Stimulated activated CD4-positive, alpha-beta T cell treated with anti-CD3 and anti-CD28 coated beads, Interleukin-4, amount 100 ng/mL, for 4 hours (primary cell): ENCODE measurements around the gene NEURL1.
"Not testable (repeated sequence)": the region's sequence is repeated elsewhere in the genome, so short reads cannot be mapped to it uniquely, and the experiment has no call there.

ENCODE experiments used
- DNase-seq, 2 experiments: peaks; one replicate each; pipeline ENCODE4 v3.0.0-alpha.2; 2020

NEURL1 gene

DNA sequence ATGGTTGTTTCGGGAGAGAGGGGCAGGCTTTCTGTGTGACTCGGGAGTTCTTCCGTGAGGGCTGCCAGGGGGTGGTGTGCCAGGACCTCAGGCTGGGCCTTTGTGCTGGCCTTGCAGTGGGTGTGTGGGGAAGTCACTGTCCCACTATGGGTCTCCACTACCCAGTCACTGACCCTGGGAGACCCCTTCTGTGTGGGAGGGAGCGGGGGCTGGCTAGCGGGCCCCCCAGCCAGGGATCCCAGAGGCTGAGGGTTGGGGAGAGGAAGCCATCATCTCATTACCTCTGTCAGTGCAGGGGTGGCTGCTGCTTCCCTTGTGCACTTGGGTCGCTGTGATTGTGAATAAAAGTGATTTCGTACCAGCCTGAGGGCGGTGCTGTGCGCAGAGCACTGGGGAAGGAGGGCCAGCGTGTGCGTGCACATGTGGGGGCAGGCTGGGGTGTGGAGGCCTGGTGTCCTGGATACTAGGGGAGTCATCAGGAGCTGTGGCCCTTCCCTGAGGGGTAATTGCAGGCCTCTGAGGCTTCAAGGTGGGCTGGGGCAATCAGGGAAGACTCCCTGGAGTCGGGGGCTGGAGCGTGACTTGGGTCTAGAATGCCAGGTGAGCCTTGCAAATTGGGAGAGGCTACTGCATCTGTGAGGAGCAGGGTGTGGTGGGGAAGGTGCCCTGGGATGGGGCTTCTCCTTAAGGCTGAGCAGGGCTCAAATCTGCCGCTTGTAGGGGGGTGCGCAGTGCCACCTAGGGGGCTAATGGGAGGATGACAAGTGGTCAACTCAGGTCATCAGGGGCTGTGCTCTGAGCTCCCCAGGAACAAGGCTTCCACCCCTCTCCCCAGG, 98.9 kb downstream of the NEURL1 start:
- peak; percentile 19 to 29 for DNase-seq

DNA sequence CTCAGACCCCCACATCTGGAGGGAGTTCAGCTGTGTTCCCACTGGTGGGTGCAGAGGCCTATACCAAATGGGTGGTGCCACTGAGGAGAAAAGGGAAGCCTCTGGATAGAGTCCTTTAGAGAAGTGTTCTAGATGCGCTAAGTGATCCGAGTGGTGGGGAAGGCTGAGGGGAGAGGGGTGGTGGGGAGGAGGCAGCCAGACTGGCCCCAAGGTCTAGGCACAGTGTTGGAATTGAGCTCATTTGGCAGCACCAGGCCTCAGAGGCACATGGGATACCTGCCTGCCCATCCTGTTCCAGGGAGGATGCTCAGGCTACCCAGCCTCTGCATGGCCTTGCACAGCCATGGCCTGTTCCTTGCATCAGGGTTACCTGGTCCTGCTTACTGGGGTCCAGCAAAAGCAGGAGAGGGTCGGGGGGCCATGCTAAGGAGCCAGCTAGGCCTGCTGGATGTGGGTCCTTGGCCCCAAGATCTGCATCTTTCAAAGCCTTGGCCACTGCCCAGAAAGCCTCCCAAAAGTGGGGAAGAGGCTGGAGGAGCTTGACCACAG, 99.6 kb downstream of the NEURL1 start:
- DNase-seq: no peak

GRCh38 chr10:103595933-103596726, 102.6 kb downstream of the NEURL1 start:
- DNase-seq: no peak

GRCh38 chr10:103597003-103597402, 103.5 kb downstream of the NEURL1 start:
- no peak for DNase-seq

DNA sequence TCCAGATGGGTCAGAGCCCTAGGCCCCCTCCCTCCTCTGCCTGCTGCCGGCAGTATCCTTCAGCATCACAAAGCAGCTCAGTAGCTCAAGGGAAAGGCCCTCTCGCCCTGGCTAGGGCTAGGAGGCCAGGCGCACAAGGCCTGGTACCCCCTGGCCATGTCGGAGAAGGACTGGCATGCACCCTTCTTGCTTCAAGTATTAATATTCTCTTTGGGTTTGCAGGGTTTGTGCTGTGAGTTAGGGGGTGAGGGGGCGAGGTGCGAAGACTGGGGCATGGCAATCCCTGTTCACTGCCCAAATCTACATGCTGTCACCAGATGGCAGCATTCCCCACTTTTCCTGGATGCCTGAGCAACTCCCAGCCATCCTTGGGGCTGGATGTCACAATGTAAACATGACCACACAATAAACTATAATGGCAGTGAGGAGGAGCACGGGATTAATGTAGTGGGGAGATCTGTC, 105.2 kb downstream of the NEURL1 start:
- no peak for DNase-seq

DNA sequence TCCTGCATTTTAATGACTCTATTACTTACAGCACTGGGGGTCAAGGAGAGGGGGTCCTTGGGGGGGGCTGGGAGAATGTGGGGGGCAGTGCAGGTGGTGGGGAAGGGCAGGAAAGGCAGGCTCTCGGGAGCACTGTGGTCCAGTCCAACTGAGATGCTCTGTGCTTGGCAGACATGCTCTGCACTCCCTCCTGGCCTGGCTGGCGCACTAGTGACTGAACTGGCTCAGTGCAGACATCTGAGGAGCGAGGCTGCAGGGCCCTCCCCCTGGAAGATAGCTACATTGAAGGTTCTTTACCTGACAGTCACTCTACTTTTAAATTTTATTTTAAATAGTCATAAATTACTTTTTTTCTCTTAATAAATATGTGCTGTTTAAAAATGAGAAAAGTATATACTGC, 105.7 kb downstream of the NEURL1 start:
- DNase-seq: no peak

DNA sequence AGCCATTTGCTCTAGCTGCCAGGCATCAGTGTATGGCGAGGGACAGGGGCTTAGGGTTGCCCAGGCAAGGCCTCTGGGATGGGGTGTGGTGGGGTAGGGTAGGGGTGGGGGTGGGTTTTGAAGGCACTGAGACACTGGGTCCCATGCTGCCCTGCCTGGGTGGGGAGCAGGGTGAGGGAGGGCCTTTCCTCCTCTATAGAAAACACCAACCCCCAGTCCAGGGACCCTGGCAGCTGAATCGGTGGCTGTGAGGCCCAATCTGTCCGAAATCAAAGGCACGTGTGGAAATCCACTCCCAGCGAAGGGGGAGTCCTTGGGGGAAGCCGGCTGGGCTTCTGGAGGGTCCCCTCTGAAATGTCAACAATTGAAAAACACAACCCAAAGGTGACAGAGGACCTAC, 106.4 kb downstream of the NEURL1 start:
- no peak for DNase-seq

- DNase-seq: no peak
Measured at GRCh38 chr10:103600325-103600724, 106.8 kb downstream of the NEURL1 start.

DNA sequence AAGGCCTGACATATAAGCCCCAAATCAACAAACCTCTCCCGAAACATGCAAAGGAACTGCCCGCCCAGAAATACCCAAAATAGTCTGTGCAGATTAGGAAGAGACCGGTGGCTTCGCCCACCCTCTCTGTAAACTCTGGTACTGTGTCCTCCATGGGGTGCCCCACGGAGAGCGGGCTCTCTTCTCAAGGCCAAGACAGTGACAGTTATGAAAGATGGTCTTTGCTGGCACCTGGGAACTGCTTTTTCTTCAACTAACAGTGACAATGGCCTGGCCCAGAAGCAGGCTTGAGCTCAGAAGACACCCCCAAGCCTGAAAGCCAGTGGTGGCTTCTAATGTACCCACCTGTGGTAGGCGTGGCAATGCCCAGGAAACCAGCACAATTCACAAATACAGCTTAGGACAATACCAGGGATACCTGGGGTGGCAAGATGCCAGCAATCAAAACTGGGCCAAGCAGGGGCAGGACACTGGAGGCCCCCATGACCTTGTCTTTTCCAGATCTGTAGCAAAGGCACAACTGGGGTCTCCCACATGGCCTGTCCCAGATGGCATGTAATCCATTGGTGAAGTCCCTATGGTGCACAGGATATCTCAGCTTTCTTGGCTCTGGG, 107.6 kb downstream of the NEURL1 start:
- no peak for DNase-seq

DNA sequence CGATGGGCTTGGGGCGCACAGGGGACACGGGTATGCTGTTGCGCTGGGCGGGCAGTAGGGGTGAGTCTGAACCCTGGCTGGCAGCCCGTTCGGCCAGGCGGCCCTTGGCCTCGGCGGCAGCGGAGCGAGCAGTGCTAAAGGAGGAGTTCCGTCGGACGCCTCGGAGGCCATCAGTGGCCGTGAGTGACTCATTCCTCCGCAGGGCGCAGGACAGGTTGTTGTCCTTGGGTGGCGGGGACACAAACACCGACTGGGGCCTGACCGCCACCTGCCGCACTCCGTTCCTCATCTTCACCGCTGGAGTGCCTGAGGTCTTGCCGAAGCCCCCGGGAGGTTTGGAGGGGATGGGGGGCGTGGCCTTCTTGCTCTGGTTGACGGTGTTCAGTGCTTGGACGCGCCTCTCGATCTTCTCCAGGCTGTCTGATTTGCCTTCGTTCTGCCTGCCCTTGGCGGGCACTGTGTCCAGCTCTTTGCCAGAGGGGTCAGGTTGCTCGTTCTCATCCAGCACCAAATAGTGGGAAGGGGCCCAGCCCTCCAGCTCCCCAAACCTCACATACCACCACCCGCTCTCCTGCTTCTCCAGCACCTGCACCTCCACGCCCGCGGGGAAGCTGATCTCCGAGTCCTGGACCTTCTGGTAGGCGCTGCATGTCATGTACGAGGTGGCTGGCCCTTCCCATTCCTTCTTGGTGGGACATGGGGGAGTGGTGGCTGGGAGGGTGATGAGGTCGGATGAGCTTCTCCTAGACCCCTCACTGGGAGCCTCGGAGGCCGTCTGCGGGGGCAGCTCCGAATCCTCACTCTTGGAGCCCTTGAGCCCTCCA, 108.7 kb downstream of the NEURL1 start:
- DNase-seq: no peak

DNA sequence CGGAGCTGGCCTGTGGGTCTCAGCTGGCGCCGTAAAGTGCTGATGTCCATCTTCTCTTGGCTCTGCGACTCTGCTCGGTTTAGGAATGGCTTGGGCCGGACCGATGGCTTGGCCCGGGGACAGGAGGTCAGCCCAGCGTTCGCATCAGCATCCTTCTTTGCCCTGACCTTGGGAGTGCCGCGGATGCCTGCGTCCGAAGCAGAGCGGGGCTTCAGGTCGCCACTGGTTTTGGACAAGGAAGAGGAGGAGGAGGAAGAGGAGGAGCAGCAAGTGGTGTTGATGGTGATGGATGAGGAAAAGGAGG, 109.3 kb downstream of the NEURL1 start:
- no peak for DNase-seq

DNA sequence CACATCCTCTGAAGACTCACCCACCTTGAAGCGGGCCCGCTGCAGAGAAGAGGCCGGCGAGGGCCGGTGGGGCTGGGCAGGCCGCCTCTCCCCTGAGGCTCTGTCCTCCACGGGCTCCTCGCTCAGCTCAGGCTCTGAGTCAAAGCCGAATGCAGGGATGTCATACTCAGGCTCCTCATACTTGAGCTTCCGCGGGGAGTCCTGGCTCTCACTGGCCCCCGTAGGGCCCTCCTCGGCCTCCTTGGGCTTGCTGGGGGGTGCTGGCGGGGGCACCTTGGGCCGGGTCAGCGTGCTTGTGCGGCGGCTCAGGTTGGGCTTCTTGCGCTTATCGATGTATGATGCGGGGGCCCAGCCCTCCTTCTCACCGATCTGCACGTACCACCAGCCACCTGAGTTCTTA, 109.9 kb downstream of the NEURL1 start:
- no peak for DNase-seq

DNA sequence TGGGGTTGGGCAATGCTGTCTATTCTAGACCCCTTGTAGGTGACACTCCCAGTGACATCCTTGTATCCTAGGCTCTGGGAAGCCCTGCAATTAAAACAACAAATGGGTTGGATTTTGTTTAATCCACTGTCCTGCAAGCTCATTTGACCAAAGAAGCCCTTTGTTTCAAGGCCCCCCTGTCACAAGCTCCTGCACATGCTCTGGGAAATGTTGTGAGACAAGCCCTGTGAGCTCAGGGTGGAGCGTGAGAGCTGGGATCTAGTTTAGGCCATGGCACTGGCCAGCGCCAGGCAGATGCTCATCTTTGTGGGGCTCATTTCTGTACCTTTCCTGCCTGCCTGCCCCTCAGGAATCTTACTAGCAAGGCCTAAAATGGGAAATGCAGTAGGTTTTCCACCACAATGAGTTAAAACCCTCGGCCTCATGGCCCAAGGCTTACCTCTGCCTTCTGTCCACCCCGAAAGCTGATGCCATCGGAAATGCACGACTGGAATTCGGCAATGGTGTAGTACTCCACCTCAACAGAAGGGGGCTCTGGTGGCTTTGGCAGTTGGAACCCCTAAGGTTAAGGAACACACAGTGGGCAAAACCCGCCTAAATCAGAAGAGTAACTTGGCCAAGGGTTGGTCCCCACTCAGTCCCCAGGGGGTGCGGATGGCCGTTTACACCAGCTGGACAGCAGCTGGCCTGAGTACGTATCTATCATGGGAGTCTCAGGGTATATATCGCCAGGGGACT, 112.0 kb downstream of the NEURL1 start:
- peak; percentile 12 to 22 for DNase-seq

- not testable (repeated sequence) for DNase-seq
Measured at GRCh38 chr10:103606097-103606438, 112.6 kb downstream of the NEURL1 start.

DNA sequence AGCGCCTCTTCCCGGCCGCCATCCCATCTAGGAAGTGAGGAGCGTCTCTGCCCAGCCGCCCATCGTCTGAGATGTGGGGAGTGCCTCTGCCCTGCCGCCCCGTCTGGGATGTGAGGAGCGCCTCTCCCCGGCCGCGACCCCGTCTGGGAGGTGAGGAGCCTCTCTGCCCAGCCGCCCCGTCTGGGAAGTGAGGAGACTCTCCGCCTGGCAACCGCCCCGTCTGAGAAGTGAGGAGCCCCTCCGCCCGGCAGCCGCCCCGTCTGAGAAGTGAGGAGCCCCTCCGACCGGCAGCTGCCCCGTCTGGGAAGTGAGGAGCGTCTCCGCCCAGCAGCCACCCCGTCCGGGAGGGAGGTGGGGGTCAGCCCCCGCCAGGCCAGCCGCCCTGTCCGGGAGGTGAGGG, 113.5 kb downstream of the NEURL1 start:
- not testable (repeated sequence) for DNase-seq

DNA sequence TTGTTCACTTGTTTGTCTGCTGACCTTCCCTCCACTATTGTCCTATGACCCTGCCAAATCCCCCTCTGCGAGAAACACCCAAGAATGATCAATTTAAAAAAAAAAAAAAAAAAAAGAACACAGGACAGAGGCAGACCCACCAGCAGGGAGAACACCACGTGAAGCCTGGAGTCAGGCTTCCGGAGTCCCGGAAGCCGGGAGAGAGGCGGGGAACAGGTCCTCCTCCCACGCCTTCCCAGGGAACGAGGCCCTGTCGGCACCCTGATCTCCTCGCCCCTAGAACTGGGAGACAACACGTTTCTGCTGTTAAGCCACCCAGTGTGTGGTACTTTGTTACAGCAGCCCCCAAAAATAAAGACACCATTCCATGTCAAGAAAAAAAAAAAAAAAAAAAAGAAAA, 114.6 kb downstream of the NEURL1 start:
- not testable (repeated sequence) for DNase-seq

GRCh38 chr10:103609231-103610082, 116.0 kb downstream of the NEURL1 start:
- DNase-seq: no peak

- DNase-seq: no peak
Measured at GRCh38 chr10:103610083-103610472, 116.6 kb downstream of the NEURL1 start.

DNA sequence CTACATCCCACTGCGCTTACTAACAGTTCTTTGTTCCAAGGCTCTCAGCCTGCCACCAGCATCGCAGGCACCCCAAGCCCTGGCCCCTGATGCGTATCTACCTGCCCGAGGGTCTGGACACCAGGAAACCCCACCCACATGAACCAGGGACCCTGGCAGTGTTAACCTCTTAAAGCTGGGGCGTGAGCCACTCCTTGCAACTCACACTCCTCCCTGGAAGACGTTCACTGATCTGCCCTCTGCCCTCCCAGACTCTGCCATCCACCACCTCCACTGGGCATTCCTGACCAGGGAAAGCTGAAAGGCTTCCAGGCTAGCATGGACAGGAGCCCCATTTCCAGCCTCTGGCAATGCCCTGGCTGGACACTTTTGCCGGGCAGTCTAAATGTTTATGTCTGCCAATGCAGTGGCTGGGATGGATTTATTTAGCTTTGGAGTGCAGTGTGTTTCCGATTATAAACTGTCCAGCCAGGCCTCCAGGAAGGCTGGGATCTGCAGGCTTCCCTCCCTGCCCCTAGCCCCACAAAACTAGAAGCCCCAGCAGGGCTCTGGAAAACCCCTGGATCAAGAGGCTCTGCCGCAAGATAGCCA, 117.5 kb downstream of the NEURL1 start:
- DNase-seq: no peak
